BLaER1 (cell line): ENCODE measurements around the gene MTA3.

ENCODE experiments used
- H3K27ac ChIP-seq: shearing (Covaris generic); formaldehyde crosslinking; 2 replicates; pipeline ENCODE4 v1.8.1; 2022
- H3K27me3 ChIP-seq: shearing (Covaris generic); formaldehyde crosslinking; 2 replicates; pipeline ENCODE4 v1.8.1; 2022
- H3K36me3 ChIP-seq: shearing (Covaris generic); formaldehyde crosslinking; 2 replicates; pipeline ENCODE4 v1.8.1; 2022
- H3K4me1 ChIP-seq: shearing (Covaris generic); formaldehyde crosslinking; 2 replicates; pipeline ENCODE4 v1.8.1; 2022
- H3K4me2 ChIP-seq: shearing (Covaris generic); formaldehyde crosslinking; 2 replicates; pipeline ENCODE4 v1.8.1; 2022
- H3K4me3 ChIP-seq: shearing (Covaris generic); formaldehyde crosslinking; 2 replicates; pipeline ENCODE4 v1.8.1; 2022
- H3K9ac ChIP-seq: shearing (Covaris generic); formaldehyde crosslinking; 2 replicates; pipeline ENCODE4 v1.8.1; 2022
- H3K9me3 ChIP-seq: shearing (Covaris generic); formaldehyde crosslinking; 2 replicates; pipeline ENCODE4 v1.8.1; 2022
- H4K20me1 ChIP-seq: shearing (Covaris generic); formaldehyde crosslinking; 2 replicates; pipeline ENCODE4 v1.8.1; 2022
- Cebpa-rat ChIP-seq: shearing (Covaris generic); IDR thresholded peaks from 2 replicates; pipeline ENCODE4 v1.8.1; 2022

MTA3 gene

DNA sequence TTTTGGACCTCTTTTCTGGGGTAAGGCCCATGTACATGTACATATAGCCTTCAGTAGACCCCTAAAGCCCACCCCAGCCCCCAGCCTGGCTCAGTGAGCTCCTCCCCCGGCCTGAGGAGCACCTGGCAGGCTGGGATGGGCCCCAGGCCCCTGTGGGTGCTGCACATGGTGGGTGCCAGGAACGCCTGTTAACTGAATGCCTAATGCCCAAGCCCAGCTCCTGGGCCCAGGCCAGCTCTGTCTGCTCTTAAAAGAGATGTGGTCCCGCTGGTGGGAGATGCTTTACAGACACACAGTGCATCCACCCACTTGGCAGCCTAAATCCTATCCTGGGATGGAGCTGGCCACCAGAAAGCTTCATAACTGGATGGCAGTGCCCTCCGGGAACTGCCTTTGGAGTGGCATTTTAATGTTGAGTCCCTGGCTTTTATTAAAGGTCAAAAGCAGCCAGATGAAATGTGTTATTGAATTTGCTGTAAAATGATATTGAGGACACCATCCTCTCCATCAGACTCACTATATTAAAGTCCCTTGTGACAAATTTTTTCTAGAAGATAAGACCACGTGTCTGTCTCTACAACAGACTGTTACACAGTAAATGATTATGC, 203.2 kb downstream of the MTA3 start:
- no peak overlapping the region for H3K27ac ChIP-seq
- H3K4me3 ChIP-seq: no peak overlapping the region
- H3K9me3 ChIP-seq: peaks cover under 1% of the 10 kb centered on the region; the same call in 1 of the 2 replicates
- no peaks in the 10 kb centered on the region for H3K36me3 ChIP-seq
- H3K4me1 ChIP-seq: peaks cover 24% of the 10 kb centered on the region
- H3K4me2 ChIP-seq: no peak overlapping the region
- H3K9ac ChIP-seq: no peak overlapping the region
- H3K27me3 ChIP-seq: no peaks in the 10 kb centered on the region
- H4K20me1 ChIP-seq: no peaks in the 10 kb centered on the region
- no peak for TF ChIP-seq Cebpa-rat

DNA sequence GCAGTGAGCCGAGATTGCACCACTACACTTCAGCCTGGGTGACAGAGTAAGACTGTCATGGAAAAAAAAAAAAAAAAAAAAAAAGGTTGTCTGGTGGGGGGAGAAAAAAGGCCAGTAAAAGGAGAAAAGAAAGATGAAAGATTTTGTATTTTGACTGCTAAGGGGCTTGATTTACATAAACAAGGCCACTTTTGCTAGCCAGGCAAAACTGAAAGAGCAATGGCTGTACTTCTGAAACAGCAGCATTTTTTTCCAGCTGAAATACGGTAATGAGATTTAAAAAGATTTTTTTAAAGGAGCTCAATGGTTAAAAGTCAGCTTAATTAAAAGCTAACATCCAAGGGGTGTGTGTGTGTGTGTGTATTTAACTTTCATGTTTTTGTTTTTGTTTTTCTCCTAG, 206.8 kb downstream of the MTA3 start:
- Histone ChIP-seq H3K27ac (peak overlapping the region; percentile 62), H3K4me3 (no peak overlapping the region), H3K4me1 (peaks cover 27% of the 10 kb centered on the region), H3K4me2 (peak overlapping the region; percentile 63), H3K9me3 (peaks cover 32% of the 10 kb centered on the region), H3K36me3 (peaks cover 9% of the 10 kb centered on the region; the same call in 1 of the 2 replicates), H4K20me1 (no peaks in the 10 kb centered on the region), H3K9ac (0 out of 2 replicates have a peak overlapping the region, but pooled peaks have one; percentile 24), H3K27me3 (no peaks in the 10 kb centered on the region)
- no peak for TF ChIP-seq Cebpa-rat

GRCh38 chr2:42775810-42776209, 207.4 kb downstream of the MTA3 start:
- peaks cover 9% of the 10 kb centered on the region; the same call in 1 of the 2 replicates for H3K36me3 ChIP-seq
- H3K9me3 ChIP-seq: peaks cover 38% of the 10 kb centered on the region
- peak overlapping the region; percentile 62 for H3K27ac ChIP-seq
- peaks cover 27% of the 10 kb centered on the region for H3K4me1 ChIP-seq
- H3K27me3 ChIP-seq: no peaks in the 10 kb centered on the region
- no peak for TF ChIP-seq Cebpa-rat
- no peaks in the 10 kb centered on the region for H4K20me1 ChIP-seq
- H3K9ac ChIP-seq: 0 out of 2 replicates have a peak overlapping the region, but pooled peaks have one; percentile 24
- H3K4me3 ChIP-seq: no peak overlapping the region
- H3K4me2 ChIP-seq: peak overlapping the region; percentile 63

- no peak for TF ChIP-seq Cebpa-rat
- Histone ChIP-seq H3K4me3 (no peak overlapping the region), H3K4me2 (no peak overlapping the region), H4K20me1 (no peaks in the 10 kb centered on the region), H3K36me3 (peaks cover 9% of the 10 kb centered on the region; the same call in 1 of the 2 replicates), H3K9me3 (peaks cover 47% of the 10 kb centered on the region), H3K4me1 (peaks cover 27% of the 10 kb centered on the region), H3K27me3 (no peaks in the 10 kb centered on the region), H3K27ac (no peak overlapping the region), H3K9ac (no peak overlapping the region)
Observed at GRCh38 chr2:42777883-42778805, 209.7 kb downstream of the MTA3 start.

GRCh38 chr2:42781181-42781580, 212.7 kb downstream of the MTA3 start:
- H3K4me3 ChIP-seq: no peak overlapping the region
- no peak overlapping the region for H3K4me2 ChIP-seq
- peaks cover 7% of the 10 kb centered on the region for H3K4me1 ChIP-seq
- no peaks in the 10 kb centered on the region for H4K20me1 ChIP-seq
- H3K27ac ChIP-seq: no peak overlapping the region
- TF ChIP-seq Cebpa-rat: no peak
- peaks cover 9% of the 10 kb centered on the region; the same call in 1 of the 2 replicates for H3K36me3 ChIP-seq
- H3K9ac ChIP-seq: no peak overlapping the region
- peaks cover 47% of the 10 kb centered on the region for H3K9me3 ChIP-seq
- H3K27me3 ChIP-seq: no peaks in the 10 kb centered on the region

DNA sequence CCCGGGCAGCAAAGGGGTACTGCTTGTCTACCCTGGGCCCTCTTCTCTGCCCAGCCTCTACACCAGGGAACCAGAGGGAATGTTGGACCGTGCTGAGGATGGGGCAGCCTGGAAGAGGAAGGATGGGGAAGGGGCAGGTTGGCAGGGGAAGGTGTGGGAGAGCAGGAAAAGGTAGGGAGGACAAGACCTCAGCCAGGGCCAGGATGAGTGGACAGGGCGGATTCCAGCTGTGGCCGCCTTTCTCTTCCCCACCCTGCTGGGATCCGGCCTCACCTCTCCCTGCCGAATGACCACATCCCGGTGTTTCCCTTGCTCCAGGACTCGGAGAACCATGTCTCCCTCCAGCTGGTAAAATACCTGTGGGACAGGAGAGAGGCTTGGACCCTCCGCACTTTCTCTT, 215.1 kb downstream of the MTA3 start:
- peaks cover 29% of the 10 kb centered on the region for H3K9me3 ChIP-seq
- no peak overlapping the region for H3K4me3 ChIP-seq
- no peak for TF ChIP-seq Cebpa-rat
- no peaks in the 10 kb centered on the region for H3K4me1 ChIP-seq
- no peak overlapping the region for H3K27ac ChIP-seq
- H3K27me3 ChIP-seq: no peaks in the 10 kb centered on the region
- no peak overlapping the region for H3K4me2 ChIP-seq
- H4K20me1 ChIP-seq: no peaks in the 10 kb centered on the region
- peaks cover 5% of the 10 kb centered on the region; the same call in 1 of the 2 replicates for H3K36me3 ChIP-seq
- no peak overlapping the region for H3K9ac ChIP-seq

GRCh38 chr2:42784204-42784880, 215.9 kb downstream of the MTA3 start:
- no peak overlapping the region for H3K4me3 ChIP-seq
- H4K20me1 ChIP-seq: no peaks in the 10 kb centered on the region
- TF ChIP-seq Cebpa-rat: no peak
- peaks cover 21% of the 10 kb centered on the region for H3K9me3 ChIP-seq
- no peak overlapping the region for H3K4me2 ChIP-seq
- H3K27me3 ChIP-seq: no peaks in the 10 kb centered on the region
- no peaks in the 10 kb centered on the region for H3K4me1 ChIP-seq
- no peak overlapping the region for H3K27ac ChIP-seq
- no peaks in the 10 kb centered on the region for H3K36me3 ChIP-seq
- H3K9ac ChIP-seq: no peak overlapping the region

GRCh38 chr2:42786561-42787345, 218.3 kb downstream of the MTA3 start:
- H3K9ac ChIP-seq: no peak overlapping the region
- no peak overlapping the region for H3K27ac ChIP-seq
- peaks cover 19% of the 10 kb centered on the region for H3K27me3 ChIP-seq
- no peak overlapping the region for H3K4me3 ChIP-seq
- no peaks in the 10 kb centered on the region for H3K36me3 ChIP-seq
- no peak overlapping the region for H3K4me2 ChIP-seq
- TF ChIP-seq Cebpa-rat: no peak
- H3K9me3 ChIP-seq: peaks cover 8% of the 10 kb centered on the region; the same call in 1 of the 2 replicates
- peaks cover 3% of the 10 kb centered on the region; the same call in 1 of the 2 replicates for H3K4me1 ChIP-seq
- no peaks in the 10 kb centered on the region for H4K20me1 ChIP-seq

DNA sequence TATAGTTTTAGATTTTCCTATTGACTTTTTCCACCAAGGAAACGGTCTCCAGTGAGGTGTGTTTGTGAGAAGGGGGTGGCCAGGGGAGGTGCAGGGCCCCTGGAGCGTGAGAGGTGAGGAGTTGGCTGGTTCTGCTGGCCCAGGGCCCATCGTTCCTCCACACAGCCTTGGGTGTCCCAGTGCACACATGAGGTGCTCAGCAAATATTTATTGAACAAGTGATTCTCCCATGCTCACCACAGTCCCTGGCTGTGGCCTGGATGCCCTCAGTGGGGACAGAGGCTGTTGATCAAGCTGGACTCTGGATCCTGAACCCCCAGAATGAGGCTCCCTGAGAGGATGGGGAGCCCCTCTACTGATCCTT, 219.0 kb downstream of the MTA3 start:
- no peak overlapping the region for H3K4me3 ChIP-seq
- H3K36me3 ChIP-seq: no peaks in the 10 kb centered on the region
- H3K27ac ChIP-seq: no peak overlapping the region
- TF ChIP-seq Cebpa-rat: no peak
- H3K9ac ChIP-seq: no peak overlapping the region
- no peak overlapping the region for H3K4me2 ChIP-seq
- no peaks in the 10 kb centered on the region for H4K20me1 ChIP-seq
- H3K27me3 ChIP-seq: peaks cover 25% of the 10 kb centered on the region
- H3K9me3 ChIP-seq: peaks cover 10% of the 10 kb centered on the region; the same call in 1 of the 2 replicates
- H3K4me1 ChIP-seq: peaks cover 9% of the 10 kb centered on the region
